COLO829 (cell line): Measurements from ENCODE around the gene PBOV1.

Source experiments
- DNase-seq: peaks from one replicate; pipeline ENCODE4 v3.0.0; 2012; ENCODE audit warnings: low spot score

The PBOV1 gene

GRCh38 chr6:138218449-138218848 is at the start of gene PBOV1:
TSS of gene PBOV1 (minus strand) at chr6:138218491. CDS start at chr6:138218395, 96 bp downstream.
- no peak for DNase-seq

- no peak for DNase-seq
These were observed 47.8 kb upstream of the PBOV1 start for GRCh38 chr6:138266095-138266494.

DNA sequence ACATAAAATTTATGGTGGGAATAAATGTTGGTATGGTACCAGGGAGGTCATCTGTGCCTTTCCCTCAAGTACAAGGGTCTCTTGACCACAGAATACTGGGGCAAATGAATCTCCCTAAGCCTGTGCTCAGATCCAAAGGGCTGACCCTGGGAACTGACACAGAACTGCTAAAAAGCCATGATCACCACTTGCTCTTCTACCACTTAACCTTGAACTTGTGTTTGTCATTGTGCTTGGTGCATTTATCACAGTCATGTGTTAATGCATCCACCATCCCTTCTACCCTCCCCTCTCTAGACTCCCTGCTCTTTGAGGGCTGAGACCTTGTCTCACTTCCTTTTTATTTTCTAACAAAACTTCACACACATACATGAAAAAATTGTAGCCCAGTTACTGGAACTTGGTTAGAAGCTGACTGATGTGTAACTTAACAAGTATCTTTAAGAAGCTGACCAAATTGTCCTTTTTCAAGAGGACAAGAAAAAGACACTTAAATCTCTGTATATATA is 46.1 kb upstream of the PBOV1 start:
- no peak for DNase-seq

DNA sequence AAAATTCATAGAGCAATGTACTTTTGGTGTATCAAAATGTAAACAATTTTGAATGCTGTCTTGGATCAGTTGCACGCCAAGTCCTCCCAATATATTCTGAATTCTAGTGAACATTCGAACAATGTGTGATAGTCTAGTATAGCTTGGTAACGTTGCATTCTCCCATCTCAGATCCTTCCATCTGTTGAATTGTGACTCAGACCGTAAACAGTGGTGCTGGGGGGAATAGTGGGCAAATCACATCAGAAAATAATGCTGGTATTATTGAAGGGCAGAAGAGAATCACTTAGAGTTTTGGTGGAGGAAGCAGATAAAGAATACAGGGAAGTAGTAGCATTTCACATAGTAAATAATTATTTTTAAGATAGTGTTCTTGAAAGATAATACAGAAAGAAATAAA is 45.7 kb upstream of the PBOV1 start:
- DNase-seq = no peak

- DNase-seq = no peak
These were observed 43.0 kb upstream of the PBOV1 start for GRCh38 chr6:138261116-138261780.

DNA sequence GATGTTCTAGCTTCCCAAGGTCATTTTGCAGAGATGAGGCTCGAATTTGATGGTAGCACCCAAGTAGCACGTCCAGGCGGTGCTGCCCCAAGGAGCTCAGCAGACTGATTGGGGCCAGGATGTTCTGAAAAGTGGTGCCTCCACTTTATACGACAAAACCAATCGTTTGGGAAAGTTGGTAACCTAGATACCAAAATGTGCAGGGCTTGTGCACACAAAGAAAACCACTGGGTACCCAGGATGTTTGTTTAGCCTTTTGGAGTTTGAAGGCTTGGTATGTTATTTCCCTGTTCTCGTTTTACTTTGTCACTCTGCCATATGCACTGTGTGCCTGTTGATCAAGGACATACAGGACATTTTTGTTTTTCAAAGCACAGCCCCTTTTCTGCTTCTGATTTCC is 40.7 kb upstream of the PBOV1 start:
- DNase-seq = no peak

DNA sequence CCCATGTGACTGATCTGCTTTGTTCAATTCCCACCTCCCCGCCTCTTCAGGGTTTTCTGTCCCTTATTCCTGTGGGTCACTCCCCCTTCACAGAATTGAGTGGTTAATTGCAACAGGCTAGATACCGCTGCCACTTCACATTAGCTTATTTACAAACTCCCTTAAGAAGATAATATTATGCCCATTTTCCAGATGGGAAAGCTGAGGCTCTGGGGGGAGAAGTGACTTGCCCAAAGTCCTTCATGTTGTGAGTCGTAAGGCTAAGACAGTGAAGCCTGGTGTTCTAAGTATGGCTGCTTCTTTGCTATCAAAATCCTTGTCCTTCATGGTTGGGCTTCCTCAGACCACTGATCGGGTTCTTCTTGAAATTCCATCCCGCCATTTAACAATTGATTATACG is 39.9 kb upstream of the PBOV1 start:
- DNase-seq = no peak

DNA sequence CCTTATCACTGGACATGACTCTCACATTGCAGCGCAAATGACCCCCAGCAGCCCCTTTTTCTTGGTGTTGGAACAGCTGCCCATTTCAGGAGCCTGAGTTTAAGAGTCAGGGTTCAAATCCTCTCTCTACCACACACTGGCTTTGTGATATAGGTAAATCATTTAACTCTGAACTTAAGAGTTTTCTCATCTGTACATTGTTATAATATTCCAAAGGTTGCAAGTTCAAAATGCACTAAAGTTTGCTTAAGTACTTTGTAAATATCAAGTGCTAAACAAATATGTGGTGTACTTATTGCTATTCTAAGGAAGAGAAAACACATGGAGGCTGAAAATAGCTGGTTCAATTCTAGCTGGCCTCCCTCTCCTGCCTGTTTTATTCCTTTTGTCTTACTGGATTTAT is 39.3 kb upstream of the PBOV1 start:
- DNase-seq = no peak

- no peak for DNase-seq
These were observed 37.2 kb upstream of the PBOV1 start for GRCh38 chr6:138255443-138255842.

DNA sequence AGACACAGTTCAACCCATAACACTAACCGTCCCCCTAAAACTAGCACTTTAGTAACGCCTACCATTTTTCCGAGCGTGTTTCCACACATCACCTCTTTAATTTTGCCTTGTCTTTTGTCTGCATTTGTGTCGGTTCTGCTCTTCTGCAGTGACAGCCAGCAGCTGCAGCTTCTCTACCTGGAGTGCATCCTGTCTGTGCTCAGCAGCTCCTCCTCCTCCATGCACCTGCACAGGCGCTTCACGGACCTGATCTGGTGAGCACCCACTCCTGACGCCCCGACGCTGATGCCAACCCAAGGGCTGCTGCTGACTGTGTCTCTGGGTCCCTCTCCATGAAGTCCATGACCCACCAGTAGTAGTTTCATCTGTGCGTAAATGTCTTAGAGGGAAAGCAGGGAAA is 35.4 kb upstream of the PBOV1 start:
- no peak for DNase-seq

DNA sequence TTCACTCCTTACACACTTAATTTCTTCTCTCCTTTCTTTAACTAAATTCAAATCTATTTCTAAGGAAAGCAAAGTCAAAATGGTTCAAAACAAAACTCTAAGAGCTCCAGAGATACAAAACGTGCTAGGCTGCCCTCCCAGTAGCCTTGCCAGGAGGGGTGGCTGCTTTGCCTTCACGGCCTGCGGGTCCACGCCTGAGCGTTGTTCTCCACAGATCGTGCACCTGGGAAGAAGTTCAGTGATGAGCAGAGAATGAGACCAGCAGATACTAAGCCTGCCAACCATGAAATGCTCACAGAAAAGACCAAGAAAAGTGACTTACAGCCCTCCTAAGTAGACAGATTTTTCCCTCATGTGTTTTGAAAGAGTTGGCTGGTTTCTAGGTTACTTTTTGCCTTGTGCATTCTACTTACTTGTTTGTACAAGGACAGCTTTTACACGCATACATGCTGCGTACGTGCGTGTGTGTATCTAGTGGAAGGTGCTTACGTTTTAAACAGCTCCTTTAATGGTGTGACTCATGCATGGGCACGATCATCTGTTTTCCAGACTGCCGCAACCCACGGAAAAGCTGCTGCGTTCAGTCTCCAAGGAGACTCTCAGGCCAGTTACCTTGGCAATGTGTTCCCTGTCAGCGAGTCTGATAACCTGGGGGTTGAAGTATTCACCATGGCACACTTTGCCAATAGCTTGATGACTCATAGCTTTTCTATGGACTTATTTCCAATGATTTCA is 32.4 kb upstream of the PBOV1 start:
- DNase-seq = no peak

DNA sequence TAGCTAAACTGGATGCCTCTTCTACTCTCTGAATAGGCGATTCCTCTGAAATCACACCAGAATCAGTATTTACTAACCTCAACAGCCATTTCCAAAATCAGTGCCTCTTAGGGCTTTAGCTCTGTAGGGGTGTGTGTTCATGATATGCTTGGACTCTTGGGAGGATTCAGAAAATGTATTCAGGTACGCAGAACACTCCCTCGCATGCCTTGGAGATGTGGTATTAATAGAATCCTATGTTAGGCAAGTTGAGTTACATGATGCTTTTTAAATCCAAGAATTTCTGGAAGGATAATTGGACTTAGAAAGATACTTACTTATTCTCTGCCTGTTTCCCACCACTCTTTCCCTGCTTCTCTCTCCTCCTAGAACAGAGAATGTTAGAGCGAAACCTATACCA is 31.8 kb upstream of the PBOV1 start:
- DNase-seq = no peak

DNA sequence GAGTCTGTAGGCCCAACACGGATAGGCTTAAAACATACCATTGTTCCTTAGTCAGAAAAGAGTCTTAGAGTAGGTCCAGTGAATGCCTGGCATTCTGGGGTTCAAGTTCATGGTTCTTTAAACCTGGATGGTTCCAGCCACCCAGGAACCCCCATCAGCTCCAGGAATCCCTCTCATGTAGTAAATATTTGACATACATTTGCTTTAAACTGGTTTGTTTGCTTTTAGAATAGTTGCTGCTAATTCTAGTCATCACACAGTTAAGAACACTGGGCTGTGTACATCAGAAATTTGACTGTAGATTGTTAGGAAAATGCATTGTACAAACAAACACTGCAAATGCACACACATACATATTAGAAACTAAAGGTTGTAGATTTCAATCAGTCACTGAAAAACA is 30.6 kb upstream of the PBOV1 start:
- DNase-seq = no peak

- no peak for DNase-seq
These were observed 29.7 kb upstream of the PBOV1 start for GRCh38 chr6:138248011-138248410.

- DNase-seq = no peak
These were observed 28.6 kb upstream of the PBOV1 start for GRCh38 chr6:138246650-138247440.

- no peak for DNase-seq
These were observed 27.5 kb upstream of the PBOV1 start for GRCh38 chr6:138245751-138246150.

DNA sequence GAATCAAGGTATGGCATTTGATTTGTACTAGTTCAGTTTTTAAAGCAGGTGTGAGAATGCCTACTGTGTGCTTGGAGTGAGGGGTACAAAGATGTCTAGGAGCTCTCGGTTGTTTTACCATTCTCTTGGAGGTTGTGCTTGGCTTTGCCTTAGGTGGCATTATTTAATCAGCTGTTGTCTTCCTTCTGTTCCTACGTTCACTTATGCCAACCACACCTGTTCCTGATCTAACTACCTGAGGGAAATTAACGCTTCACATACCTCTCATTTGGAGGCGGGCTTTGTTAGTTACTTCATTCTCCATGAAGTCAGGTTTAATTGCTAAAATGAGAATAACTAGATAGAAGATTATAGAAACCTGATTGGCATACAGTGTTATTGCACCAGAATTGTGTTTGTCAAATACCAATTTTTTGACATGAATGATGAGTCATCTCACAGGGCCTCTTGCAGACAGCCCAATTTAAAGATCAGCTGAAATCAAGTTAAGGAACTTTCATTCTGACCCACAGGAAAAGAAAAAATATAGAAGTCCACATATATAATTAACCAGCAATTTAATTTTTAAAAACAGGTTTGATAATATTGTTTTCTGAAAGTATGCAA is 24.8 kb upstream of the PBOV1 start:
- no peak for DNase-seq

DNA sequence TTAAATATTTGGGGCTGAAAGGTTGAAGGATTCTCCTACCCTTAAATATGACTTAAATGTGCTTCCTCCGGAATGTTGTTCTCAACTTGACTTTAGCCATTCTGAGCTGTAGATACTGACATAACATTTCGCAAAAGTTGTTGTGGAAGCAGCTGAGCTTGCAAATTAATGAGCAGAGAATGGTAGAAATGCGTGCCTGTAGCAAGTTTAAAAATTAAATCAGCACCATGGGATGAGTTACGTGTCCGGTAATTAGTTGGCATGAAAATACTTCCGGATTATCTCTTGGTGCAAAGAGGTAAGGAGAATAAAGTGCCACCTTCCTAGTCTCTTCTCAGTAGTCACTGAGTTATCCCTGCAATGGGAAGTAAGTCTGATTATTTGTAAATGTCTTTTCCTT is 23.6 kb upstream of the PBOV1 start:
- no peak for DNase-seq

DNA sequence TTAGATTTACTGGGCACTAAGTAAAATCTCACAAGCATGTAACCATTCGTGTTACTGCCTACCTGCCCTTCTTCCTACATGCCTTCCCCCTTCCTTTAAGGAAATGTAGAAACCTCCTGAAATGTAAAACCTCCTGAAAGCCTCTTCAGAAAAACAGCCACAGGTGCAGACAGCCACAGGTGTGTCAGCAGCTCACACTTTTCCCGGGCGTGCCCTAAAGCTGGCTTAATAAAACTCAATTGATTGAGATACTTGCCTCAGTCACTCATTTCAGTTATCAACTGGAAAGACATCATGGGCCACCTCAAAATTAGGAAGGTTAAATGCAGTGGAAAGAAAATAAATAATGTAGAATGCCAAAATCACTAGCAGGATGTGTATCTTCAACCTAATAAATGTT is 23.1 kb upstream of the PBOV1 start:
- DNase-seq = no peak

- no peak for DNase-seq
These were observed 22.4 kb upstream of the PBOV1 start for GRCh38 chr6:138240476-138241245.

GRCh38 chr6:138239774-138240173 is 21.5 kb upstream of the PBOV1 start:
- no peak for DNase-seq

GRCh38 chr6:138238368-138238767 is 20.1 kb upstream of the PBOV1 start:
- no peak for DNase-seq
